ENCODE results near the gene VAMP3.
A peak's percentile ranks its signal among the peaks of the same experiment; 100 is the strongest.
"Not testable (repeated sequence)": the region's sequence is repeated elsewhere in the genome, so short reads cannot be mapped to it uniquely, and the experiment has no call there.

VAMP3 gene

DNA sequence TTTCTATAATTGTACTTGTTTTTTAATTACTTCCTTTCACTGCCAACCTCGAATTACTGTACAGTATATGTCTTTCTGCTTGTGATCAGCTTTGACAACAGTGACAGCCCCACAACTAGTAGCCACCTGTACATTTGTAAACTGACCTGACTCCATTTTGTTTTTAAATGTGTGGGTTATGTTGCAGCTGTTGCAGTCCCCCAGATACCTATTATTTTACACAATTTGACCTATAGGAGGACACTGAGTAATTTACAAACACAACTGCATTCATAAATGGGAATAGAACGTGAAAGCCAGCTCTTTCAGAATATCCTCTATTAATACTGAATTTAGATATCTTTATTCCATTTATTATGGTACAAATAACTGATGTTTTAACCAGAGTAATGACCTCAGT, 2.5 kb upstream of the VAMP3 start:
- DNase-seq (ENCODE audit: low read depth), result no peak

DNA sequence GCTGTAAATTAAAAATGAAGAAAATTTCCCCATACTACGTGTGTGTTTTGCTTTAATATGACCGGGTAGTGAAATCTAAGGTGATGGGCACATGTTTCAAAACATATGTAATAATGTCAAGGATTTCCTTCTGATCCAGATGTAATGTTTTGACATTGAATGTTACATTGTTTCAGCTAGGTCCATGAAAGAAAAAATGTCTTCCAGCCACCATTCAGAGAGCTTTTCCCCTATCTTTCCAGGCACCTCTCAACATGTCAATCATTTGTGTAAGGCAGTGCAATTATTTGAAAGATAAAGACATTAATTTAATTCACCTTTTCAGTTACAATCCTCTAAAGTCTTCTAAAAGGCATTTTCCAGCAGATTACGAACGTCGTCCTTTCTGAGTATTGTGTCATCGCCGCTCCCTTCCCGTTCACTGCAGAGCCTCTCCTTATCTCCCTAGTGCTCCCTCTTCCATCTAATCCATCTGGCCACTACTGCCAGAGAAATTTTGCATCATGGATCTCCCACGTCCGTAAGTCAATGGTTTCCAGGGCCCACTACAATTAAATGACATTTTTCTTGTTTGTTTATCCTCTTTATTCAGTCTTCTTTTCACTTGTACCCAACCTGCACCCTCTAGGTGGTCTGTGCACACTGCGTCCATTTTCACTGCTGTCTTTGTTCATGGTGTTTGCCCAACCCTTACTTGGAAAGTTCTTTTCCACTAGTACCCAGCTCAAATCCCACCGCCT, 1.3 kb upstream of the VAMP3 start:
- DNase-seq (ENCODE audit: low read depth), result no peak

DNA sequence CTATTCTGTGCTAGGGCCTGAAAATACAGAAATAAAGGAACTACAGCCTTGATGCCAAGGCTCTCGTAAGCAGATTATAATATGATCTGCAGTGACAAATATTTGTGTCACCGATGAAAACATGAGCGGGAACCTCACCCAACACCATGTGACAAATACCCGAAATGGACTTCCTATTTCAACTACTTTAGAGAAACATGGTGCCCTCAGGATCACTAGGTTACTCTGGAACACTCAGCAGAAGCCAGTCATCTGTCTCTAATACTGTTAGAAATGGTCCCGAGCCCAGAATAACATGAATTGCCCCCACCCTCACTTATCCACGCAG, 463 bp upstream of the VAMP3 start:
- DNase-seq (ENCODE audit: low read depth), result no peak

DNA sequence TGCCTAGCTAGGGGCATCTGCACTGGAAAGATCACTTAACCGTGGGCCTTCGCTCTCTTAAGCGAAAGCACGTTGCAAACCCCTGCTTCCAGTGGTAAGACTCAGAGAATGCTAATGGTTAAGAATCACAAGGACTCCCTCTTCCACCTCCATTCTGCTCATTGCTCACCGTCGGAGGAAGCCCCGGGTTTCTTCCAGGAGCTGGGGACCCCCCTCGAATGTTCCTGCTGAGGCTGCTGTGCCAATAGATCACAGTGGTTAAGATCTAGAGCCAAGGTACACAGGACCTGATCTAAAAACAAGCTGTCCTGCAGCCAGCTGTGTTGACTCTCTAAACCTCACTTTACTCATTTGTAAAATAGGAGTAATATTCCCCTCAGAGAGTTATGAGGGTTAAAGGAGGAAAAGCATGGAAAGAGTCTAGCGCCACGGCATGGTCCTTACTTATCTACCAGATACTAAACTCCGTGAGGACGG, 765 bp downstream of the VAMP3 start:
- no peak for DNase-seq (ENCODE audit: low read depth)

DNA sequence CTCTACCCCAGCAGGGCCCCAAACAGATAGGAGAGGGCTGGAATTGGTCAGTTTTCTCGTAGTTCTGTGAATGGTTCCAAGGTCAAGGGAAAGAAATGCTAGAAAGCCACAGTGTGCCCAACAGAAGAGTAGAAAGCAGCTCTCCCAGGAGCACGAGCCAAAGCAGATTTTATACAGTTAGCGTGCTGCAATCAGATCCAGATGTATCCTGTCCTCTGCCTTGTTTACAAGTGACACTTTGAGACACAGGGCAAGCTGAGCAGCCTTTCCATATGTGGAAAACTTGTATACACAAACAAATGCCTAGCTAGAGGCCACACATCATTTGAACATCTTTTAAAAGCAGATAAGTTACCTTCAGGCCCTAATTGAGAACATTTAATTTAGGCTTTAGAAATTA, 6.5 kb downstream of the VAMP3 start:
- no peak for DNase-seq (ENCODE audit: low read depth)

DNA sequence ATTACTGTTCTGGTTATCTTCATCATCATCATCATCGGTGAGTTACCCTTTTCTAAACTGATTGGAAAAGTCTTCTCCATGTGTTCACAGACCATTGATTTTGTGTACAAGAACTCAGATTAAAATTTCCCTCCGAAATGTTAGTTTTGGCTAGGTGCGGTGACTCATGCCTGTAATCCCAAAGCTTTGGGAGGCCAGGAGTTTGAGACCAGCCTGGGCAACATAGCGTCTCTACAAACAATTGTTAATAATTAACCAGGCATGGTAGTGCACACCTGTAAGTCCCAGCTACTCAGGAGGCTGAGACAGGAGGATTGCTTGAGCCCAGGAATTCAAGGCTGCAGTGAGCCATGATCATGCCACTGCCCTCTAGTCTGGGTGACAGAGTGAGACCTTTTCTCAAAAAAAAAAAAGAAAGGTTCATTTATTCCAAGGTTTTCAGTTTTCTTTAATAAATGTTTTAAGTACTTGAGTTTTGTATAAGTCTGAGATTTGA, 7.1 kb downstream of the VAMP3 start:
- DNase-seq (ENCODE audit: low read depth), result no peak

DNA sequence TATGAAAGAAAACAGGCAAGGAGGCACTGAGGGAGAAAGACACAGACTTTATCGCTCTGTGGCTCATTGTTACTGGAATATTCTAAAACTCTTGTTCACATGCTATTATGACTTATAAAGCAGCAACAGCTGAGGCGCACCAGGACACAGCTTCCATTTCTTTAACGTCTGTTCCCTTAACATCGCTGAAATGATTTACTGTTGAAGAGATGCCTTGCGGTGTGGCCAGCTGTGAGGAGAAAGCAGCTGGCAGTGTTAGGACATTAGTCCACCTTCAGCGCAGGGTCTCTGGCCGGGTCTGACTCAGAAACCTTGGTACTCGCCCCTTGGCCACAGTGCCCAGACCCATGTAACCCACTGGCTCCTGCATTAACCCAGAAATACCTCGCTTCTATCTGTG, 9.9 kb downstream of the VAMP3 start:
- no peak for DNase-seq (ENCODE audit: low read depth)

DNA sequence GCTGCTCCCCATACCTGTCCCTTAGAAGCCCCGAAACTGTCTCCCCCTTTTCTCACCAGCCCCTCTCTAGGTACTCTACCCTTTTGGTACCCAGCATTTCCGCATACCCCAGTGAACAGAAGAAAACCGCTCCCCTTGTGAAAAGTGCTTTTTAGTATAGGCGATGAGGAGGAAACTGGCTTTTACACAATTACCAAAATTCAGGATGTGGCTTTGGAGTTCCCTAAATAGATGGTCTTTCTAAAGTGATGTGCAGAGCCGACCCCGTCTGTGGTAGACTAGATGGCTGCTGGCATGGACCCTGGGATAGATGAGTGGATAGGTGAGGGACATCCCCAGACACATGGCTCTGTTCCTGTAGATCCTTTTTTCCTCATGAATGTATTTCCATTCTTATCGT, 10.4 kb downstream of the VAMP3 start:
- no peak for DNase-seq (ENCODE audit: low read depth)

DNA sequence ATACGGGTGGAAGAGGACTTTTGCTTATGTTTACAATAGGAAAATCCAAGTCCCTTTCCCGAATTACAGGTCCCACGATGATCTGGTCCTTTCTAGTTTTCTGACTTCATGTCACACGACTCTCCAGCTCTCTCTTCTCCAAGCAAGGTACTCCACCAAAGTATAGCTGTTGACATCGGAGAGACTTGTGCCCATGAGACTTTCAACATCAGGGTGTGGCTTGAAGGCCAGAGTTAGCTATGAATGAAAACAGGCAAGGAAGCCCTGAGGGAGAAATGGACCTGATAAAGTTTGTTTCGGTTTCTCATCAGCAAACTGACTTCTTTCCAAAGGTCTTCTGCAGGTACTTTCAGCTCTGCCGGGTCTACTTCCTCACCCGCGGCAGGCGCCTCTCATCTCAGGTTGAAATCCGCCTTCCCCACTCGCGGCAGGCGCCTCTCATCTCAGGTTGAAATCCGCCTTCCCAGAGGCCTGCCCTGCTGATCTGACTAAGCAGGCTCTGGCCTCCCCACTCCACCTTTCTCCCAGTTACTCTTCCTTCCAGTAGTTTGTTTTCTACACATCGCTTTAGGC, 10.9 kb downstream of the VAMP3 start:
- DNase-seq (ENCODE audit: low read depth), result no peak

DNA sequence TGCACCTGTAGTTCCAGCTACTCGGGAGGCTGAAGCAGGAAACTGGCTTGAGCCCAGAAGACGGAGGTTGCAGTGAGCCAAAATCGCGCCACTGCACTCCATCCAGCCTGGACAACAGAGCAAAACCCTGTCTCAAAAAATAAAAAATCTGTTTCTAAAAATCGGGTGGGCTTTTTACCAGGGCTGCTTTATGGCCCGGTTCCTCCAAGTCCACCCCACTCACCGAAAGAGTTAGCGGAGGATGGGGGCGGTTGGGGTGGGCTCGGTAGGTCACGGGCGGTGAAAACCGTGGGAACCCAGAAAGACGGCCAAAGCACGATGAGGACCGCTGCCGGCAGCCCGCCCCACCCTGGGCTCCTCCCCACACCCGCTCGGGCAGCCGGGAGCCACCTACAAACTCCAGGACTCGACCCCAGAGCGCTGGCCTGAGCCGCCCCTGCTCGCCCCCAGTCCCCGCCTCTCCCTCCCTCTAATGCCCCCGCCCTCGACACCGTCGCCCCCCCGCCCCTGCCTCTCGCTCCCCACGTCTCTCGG, 12.1 kb downstream of the VAMP3 start:
- DNase-seq (ENCODE audit: low read depth), result no peak

DNA sequence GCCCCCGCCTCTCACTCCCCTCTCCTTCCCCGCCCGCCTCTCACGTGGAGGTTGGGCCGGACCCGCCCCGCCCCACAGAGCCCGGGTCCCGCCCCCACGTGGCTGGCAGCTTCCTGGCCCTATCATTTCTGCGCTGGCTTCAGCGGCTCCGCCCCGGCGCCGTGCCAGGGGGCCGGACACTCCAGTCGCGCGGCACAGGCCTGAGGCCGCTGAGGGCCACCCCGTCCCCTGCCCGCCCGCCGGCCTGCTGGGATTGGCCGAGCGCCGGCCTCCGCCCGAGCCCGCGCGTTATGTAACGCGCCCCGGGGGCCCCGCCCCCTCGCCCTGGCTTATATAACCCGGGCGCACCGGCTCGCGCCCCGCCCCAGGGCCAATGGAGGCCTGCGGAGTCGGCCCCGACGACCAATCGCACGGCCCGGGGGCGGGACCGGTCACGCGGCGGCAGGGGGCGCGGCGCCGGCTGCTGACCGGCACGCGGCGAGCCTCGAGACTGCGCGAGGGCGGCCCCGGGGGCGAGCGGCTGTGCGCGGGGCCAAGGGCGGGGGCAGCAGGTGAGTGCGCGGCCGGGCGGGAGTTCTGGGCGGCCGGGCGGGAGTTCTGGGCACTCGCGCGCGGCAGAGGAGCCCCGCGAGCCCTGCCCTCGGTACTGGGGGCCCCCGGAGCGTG, 12.9 kb downstream of the VAMP3 start, which contains the start of gene PER3:
Gene PER3, plus strand, starts transcription at position 466 of the 666 bp plus-strand sequence. CDS start 587 bp downstream, outside the sequence.
- DNase-seq (ENCODE audit: low read depth), result peak; percentile 86

DNA sequence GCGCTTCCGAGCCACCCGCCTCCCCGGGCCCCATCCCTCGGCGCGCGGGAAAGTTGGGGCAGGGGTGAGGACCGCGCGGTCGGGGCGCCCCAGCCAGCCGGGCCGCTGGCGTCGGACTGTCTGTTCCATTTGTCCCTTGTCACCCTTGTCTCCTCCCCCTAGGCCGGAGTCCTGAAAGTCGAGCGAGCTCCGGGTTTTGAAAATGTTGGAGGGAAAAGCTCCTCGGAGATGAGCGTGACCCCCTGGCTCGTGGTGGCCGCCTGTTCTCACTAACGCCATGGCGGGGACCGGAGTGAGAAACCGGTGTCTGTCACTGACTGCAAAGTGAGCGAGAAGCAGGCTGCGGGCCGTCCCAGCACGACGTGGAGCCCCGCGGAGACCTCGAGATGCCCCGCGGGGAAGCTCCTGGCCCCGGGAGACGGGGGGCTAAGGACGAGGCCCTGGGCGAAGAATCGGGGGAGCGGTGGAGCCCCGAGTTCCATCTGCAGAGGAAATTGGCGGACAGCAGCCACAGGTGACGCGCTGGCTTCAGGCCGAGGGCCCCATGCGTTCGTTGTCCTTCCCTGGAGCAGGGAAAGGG, 13.5 kb downstream of the VAMP3 start:
- no peak for DNase-seq (ENCODE audit: low read depth)

DNA sequence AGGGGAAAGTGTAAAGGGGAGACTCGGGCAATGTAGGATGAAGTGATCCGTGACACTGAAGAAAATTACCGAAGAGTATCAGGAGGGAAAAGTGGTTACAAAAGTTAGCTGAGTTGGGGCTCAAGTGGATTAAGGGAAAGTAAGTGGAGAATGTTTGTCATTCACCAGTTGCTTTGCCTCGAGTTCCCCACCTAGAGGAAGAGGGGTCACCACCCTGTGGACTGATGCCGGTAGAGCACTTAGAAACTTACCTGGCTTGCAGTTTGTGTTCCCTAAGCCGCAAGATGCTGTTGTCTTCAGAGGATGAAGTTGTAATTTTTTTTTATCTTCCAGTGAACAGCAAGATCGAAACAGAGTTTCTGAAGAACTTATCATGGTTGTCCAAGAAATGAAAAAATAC, 14.0 kb downstream of the VAMP3 start:
- DNase-seq (ENCODE audit: low read depth), result no peak

DNA sequence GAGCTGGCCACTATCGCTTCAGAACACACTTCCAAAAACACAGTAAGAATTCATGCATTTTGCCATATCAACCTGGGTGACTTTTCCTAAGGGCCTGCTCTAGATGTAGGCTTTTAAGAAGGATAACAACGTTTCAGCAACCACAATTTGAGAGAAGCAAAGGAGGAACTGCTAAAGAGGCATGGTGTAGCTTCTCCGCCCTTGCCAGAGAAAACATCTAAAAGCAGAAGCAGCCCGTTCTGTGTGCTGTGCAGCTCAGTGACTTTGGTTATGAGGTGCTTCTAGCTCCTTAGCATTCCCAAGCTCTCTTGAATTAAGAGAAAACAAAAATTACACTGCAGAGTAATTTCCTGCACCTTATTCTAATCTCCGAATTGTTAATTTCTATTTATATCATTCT, 15.7 kb downstream of the VAMP3 start:
- no peak for DNase-seq (ENCODE audit: low read depth)

DNA sequence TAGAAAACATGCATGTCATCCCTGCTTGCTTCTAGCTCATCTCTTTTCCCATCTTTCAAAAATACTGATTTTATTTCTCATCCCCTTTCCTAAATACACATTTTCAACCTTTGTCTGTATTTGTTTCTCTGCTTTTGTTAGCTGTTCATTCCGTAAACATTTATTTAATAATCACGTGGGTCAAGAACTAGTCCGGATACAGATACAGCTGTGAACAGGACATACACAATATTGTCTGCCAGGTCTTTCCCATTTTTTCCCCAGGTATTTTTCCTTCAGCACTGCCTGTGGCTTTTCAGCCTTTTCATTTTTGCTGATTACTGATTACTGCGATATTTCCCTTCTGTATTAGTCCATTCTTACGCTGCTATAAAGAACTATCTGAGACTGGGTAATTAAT, 18.7 kb downstream of the VAMP3 start:
- DNase-seq (ENCODE audit: low read depth), result no peak

DNA sequence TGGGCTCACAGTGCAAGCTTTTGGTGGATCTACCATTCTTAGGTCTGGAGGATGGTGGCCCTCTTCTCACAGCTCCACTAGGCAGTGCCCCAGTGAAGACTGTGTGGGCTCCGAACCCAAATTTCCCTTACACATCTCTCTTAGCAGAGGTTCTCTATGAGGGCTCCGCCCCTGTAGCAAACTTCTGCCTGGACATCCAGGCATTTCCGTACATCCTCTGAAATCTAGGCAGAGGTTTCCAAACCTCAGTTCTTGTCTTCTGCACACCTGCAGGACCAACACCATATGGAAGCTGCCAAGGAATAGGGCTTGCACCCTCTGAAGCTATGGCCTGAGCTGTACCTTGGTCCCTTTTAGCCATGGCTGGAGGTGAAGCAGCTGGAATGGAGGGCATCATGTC, 19.9 kb downstream of the VAMP3 start:
- not testable (repeated sequence) for DNase-seq (ENCODE audit: low read depth)

DNA sequence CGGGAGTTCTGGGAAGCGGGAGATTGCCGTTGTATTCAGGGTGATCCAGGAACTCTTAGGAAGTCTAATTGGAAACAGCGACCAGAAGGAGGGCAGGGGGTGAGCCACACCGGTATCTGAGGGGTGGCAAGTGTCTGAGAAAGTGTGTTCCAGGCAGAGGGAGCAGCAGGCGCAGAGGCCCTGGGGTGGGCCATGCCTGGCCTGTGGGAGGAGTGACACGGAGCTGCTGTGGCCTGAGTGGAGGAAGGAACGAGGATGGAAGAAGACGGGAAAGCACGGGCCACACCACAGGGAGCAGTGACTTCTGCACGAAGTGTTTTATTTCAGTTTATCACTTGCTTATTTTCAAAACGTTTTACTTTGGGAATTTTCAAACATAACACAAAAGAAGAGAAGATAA, 24.3 kb downstream of the VAMP3 start:
- DNase-seq (ENCODE audit: low read depth), result no peak

DNA sequence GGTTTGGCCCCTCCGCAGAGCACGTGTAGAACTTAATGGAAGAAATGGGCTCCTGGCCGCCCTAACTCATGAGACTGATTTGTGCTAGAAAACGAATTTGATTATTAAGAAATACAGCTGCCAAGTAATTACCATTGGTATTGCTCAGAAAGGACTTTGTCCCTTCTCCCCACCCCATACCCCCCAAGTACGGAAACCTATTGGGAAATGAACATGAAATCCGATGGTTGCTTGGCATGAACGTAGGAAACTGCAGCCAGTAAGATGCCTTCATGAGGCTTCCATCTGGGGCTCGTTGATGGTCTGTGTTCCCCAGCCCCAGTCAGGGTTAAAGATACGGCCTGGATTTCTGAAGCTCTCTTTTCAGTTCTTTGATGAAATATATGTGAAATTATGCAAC, 34.4 kb downstream of the VAMP3 start:
- no peak for DNase-seq (ENCODE audit: low read depth)

DNA sequence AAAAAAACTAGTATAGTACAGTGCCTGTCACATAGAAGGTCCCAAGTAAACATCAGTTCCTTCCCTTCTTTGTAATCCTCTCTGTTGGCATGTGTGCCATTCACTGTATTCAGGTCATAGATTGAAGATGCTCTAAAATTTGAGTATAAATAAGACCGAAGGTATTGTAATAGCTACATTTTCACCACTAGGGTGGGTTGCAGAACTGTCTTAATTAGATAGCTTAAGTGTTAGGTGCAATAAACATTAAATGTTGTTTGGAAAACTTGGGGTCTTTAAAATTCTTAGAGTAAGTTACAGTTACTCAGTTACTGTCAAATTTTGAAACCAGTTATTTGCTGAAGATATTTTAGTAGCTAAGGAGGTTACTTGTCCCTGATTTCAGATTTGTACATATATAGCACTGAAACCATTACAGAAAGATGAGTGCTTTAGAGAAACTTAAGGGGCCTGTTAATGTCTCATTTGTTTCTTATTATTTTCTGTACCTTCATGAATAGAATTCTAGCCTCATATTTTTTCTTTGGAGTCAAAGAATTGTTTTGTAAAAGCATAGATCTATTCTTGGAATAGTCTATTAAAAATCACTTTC, 37.3 kb downstream of the VAMP3 start:
- DNase-seq (ENCODE audit: low read depth), result no peak

DNA sequence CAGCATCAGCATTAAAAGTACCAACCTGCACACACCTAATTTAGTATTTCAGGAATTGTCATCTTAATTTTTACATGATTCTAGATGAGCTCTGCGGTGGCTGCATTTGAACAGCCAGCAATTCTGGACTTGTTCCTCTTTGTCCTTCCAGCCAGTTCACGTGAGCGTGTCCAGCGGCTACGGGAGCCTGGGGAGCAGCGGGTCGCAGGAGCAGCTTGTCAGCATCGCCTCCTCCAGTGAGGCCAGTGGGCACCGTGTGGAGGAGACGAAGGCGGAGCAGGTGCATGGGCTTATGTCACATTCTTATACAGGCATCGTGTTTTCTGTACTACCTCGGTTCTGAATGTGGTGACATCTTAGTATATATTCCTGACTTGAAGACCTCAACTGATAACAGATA, 38.6 kb downstream of the VAMP3 start:
- no peak for DNase-seq (ENCODE audit: low read depth)

DNA sequence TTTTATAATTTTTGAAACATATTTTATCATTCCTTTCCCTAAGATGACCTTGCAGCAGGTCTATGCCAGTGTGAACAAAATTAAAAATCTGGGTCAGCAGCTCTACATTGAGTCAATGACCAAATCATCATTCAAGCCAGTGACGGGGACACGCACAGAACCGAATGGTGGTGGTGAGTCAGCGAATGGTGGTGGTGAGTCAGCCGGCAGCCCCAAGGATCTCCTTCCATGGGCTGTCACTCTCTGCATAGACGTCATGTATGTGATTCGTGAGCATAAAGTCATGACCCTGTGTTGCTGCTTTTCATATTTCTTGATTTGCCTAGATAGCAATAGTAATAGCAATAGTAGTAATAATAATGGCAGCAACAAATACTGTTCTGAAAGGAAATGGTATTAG, 39.3 kb downstream of the VAMP3 start:
- no peak for DNase-seq (ENCODE audit: low read depth)

DNA sequence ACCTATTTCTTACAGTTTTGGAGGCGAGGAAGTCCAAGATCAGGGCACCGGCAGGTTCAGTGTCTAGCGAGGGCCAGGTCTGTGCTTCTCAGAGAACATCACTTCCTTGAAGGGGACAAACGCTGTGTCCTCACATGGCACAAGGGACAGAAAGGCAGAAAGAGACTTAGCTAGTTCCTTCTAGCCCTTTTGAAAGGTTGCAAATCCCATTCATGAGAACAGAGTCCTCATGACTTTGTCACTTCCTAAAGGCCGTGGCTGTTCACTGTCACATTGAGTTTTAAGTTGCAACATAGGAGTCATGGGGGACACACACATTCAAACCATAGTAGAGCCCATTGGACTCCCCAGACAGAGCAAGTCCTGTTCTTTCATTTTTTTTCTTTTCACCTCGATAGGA, 40.4 kb downstream of the VAMP3 start:
- DNase-seq (ENCODE audit: low read depth), result no peak

All from T follicular helper cell (primary cell).